ENCODE results near the gene TM9SF1. TPM values are rescaled to one million over a fixed set of nuclear protein-coding genes. Genes with fewer than 3 reads are reported as not detected.

TM9SF1 gene
- total and polyA plus RNA-seq, 2 of the 13 experiments (the other 11 are each of a cell fraction or from before 2014, with no cell fraction given) = 83.2 to 110 TPM

DNA sequence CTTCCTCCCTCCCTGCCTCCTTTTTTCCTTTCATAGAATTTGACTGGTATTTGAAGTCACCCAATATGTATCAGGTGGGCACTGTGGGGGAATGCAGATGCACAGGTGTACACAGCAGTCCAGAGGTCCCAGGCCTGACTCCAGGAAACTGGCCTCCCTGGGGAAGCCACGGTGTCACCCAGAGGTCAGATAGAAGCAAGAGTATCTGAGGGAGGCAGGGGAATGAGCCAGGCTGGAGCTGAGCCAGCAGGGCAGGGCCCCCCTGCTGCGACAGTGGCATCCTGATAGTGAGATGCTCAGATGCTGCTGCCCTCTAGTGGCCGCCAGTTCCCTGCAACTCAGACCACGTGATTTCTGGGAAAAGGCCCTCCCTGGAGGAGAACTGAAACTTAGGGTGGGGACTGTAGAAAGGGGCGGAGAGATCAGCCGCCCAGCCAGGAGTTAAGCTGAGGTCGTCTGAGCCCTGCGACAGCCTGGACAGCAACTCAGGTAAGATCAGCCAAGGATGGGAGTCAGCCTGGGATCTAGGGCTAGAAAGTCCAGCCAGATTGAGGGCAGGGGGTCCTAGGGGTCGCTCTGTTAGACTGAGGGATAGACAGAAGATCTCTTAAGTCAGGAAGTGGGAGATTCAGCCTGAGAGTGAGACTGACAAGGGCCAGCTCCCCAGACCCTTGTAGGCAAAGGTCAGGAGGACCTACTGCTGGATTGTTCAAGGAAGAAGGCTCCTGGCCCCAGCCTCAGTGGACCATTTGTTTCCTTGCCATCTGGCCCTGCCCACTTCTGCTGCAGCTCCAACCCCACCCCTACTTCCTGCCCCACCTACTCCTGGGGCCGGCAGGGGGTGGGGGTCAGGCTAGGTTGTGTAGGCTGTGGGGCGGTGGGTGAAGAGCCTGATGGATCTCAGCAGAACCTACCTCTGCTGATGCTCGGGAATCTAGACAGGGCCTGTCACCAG is 34.1 kb downstream of the TM9SF1 start, which contains the start of gene IRF9 (continued):
- TF ChIP-seq ZNF615 (CRISPR knock-in tag; IDR thresholded peaks at IDR 0.05; ENCODE audit: borderline replicate concordance) = peak; percentile 99
- TF ChIP-seq, protein P1, sequence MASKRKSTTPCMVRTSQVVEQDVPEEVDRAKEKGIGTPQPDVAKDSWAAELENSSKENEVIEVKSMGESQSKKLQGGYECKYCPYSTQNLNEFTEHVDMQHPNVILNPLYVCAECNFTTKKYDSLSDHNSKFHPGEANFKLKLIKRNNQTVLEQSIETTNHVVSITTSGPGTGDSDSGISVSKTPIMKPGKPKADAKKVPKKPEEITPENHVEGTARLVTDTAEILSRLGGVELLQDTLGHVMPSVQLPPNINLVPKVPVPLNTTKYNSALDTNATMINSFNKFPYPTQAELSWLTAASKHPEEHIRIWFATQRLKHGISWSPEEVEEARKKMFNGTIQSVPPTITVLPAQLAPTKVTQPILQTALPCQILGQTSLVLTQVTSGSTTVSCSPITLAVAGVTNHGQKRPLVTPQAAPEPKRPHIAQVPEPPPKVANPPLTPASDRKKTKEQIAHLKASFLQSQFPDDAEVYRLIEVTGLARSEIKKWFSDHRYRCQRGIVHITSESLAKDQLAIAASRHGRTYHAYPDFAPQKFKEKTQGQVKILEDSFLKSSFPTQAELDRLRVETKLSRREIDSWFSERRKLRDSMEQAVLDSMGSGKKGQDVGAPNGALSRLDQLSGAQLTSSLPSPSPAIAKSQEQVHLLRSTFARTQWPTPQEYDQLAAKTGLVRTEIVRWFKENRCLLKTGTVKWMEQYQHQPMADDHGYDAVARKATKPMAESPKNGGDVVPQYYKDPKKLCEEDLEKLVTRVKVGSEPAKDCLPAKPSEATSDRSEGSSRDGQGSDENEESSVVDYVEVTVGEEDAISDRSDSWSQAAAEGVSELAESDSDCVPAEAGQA (IDR thresholded peaks at IDR 0.05; ENCODE audit: low read depth) = peak; percentile 85
- TF ChIP-seq, protein P1 (CRISPR knock-in tag; IDR thresholded peaks at IDR 0.05; ENCODE audit: borderline replicate concordance) = no peak
- TF ChIP-seq HOXA9 (CRISPR knock-in tag; IDR thresholded peaks at IDR 0.05; ENCODE audit: borderline replicate concordance) = no peak
- TF ChIP-seq, protein P2, sequence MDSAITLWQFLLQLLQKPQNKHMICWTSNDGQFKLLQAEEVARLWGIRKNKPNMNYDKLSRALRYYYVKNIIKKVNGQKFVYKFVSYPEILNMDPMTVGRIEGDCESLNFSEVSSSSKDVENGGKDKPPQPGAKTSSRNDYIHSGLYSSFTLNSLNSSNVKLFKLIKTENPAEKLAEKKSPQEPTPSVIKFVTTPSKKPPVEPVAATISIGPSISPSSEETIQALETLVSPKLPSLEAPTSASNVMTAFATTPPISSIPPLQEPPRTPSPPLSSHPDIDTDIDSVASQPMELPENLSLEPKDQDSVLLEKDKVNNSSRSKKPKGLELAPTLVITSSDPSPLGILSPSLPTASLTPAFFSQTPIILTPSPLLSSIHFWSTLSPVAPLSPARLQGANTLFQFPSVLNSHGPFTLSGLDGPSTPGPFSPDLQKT (CRISPR knock-in tag; IDR thresholded peaks at IDR 0.05; ENCODE audit: borderline replicate concordance) = no peak; the same call in 1 of the 2 replicates
- TF ChIP-seq, protein P3, sequence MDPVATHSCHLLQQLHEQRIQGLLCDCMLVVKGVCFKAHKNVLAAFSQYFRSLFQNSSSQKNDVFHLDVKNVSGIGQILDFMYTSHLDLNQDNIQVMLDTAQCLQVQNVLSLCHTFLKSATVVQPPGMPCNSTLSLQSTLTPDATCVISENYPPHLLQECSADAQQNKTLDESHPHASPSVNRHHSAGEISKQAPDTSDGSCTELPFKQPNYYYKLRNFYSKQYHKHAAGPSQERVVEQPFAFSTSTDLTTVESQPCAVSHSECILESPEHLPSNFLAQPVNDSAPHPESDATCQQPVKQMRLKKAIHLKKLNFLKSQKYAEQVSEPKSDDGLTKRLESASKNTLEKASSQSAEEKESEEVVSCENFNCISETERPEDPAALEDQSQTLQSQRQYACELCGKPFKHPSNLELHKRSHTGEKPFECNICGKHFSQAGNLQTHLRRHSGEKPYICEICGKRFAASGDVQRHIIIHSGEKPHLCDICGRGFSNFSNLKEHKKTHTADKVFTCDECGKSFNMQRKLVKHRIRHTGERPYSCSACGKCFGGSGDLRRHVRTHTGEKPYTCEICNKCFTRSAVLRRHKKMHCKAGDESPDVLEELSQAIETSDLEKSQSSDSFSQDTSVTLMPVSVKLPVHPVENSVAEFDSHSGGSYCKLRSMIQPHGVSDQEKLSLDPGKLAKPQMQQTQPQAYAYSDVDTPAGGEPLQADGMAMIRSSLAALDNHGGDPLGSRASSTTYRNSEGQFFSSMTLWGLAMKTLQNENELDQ (CRISPR knock-in tag; IDR thresholded peaks at IDR 0.05; ENCODE audit: borderline replicate concordance) = peak; percentile 90; the same call in 1 of the 2 replicates
- TF ChIP-seq ZSCAN29 (CRISPR knock-in tag; conservative IDR thresholded peaks at IDR 0.05) = no peak
- TF ChIP-seq NFYC (CRISPR knock-in tag; IDR thresholded peaks at IDR 0.05) = peak; percentile 71
- no peak for TF ChIP-seq ZNF737 (CRISPR knock-in tag; IDR thresholded peaks at IDR 0.05; ENCODE audit: borderline replicate concordance)
- TF ChIP-seq, protein P4, sequence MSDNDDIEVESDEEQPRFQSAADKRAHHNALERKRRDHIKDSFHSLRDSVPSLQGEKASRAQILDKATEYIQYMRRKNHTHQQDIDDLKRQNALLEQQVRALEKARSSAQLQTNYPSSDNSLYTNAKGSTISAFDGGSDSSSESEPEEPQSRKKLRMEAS (IDR thresholded peaks at IDR 0.05) = peak; percentile 99
- TF ChIP-seq ZNF780A (CRISPR knock-in tag; IDR thresholded peaks at IDR 0.05) = peak; percentile 91; the same call in 1 of the 2 replicates
- TF ChIP-seq ZFX (CRISPR knock-in tag; IDR thresholded peaks at IDR 0.05; ENCODE audit: low read depth) = peak; percentile 84
- peak; percentile 94 for TF ChIP-seq CBFB (CRISPR knock-in tag; IDR thresholded peaks at IDR 0.05)
- no peak for TF ChIP-seq ZNF562 (CRISPR knock-in tag; IDR thresholded peaks at IDR 0.05; ENCODE audit: borderline replicate concordance)
- peak; percentile 21; the same call in 1 of the 2 replicates for TF ChIP-seq ZNF768 (CRISPR knock-in tag; IDR thresholded peaks at IDR 0.05)
- no peak for TF ChIP-seq ZNF101 (CRISPR knock-in tag; IDR thresholded peaks at IDR 0.05; ENCODE audit: borderline replicate concordance, low read depth)
- TF ChIP-seq, protein P5, sequence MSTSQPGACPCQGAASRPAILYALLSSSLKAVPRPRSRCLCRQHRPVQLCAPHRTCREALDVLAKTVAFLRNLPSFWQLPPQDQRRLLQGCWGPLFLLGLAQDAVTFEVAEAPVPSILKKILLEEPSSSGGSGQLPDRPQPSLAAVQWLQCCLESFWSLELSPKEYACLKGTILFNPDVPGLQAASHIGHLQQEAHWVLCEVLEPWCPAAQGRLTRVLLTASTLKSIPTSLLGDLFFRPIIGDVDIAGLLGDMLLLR (CRISPR knock-in tag; IDR thresholded peaks at IDR 0.05) = peak; percentile 86
- peak; percentile 88 for TF ChIP-seq NR2F6 (IDR thresholded peaks at IDR 0.05)
- peak; percentile 98 for TF ChIP-seq NR2F6 (CRISPR knock-in tag; IDR thresholded peaks at IDR 0.05)
